Ammon's horn (tissue), 1 donor: ENCODE results near the gene NPAS2.

ENCODE experiments used
- DNase-seq: peaks from one replicate; pipeline ENCODE4 v3.0.0-alpha.2; 2016; ENCODE audit warnings: low spot score

Gene NPAS2, protein sequence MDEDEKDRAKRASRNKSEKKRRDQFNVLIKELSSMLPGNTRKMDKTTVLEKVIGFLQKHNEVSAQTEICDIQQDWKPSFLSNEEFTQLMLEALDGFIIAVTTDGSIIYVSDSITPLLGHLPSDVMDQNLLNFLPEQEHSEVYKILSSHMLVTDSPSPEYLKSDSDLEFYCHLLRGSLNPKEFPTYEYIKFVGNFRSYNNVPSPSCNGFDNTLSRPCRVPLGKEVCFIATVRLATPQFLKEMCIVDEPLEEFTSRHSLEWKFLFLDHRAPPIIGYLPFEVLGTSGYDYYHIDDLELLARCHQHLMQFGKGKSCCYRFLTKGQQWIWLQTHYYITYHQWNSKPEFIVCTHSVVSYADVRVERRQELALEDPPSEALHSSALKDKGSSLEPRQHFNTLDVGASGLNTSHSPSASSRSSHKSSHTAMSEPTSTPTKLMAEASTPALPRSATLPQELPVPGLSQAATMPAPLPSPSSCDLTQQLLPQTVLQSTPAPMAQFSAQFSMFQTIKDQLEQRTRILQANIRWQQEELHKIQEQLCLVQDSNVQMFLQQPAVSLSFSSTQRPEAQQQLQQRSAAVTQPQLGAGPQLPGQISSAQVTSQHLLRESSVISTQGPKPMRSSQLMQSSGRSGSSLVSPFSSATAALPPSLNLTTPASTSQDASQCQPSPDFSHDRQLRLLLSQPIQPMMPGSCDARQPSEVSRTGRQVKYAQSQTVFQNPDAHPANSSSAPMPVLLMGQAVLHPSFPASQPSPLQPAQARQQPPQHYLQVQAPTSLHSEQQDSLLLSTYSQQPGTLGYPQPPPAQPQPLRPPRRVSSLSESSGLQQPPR

DNA sequence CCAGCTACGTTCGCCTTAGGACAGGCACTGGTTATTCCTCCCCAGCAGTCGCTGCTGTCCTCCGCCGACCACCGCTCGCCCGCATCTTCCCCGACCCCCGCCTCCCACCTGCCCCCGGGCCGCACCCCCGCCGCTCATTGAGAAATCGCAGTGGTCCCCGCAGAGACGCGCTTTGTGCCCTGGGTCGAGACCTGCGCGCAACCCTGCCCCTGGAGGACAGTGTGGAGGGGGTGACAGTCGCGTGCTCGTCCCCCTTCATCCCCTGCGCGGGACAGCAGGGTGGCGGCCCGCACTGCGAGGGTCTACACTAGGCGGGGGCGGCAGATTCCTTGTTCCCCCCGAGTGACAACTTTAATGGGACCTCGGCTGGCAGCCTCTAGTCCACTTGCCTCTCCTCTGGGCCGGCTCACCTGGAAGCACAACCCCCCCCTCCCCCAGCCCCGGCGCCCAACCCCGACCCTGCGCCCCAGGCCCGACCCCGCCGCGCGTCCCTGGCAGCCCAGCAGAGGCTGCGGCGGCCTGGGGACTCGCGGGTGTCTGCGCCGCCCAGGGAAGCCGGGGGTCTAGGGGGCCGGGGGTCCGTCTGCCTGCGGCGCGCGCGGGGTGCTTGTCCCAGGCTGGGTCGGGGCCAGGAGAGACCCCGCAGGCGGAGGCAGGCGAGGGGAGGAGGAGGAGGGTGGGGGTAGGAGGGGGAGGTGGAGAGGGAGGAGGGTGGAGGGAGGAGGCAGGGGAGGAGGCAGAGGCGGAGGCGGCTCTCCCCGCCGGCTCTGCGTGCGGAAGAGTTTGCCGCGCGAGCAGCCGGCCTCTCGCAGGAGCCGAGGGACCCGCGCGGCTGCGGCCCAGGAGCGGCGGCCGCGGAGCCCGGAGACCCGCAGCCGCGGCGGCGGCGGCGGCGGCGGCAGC, at the start of gene NPAS2:
TSS of gene NPAS2 (plus strand) at position 770 of the 903 bp plus-strand sequence. CDS start 84,616 bp downstream, outside the sequence.
- peak; percentile 54 for DNase-seq

DNA sequence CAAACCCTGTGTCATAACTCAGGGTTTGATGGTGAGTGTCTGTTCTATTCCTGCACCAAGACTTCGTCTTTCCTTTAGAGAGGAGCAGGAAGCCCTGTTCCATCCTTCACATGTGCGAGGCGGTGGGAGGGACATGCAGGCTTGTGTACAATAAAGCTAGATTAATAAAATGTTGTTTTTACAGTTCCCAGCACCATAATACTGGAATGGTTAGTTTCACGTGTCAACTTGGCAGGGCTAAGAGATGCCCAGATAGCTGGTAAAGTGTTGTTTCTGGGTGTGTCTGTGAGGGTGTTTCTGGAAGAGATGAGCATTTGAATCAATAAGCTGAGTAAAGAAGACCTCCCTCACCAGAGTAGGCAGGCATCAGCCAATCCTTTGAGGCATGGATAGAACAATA, 48.8 kb upstream of the NPAS2 start:
- DNase-seq = no peak

- no peak for DNase-seq
Measured at GRCh38 chr2:100773538-100773937, 46.4 kb upstream of the NPAS2 start.

- DNase-seq = no peak
Measured at GRCh38 chr2:100776445-100776844, 43.5 kb upstream of the NPAS2 start.

- no peak for DNase-seq
Measured at GRCh38 chr2:100778637-100779450, 41.1 kb upstream of the NPAS2 start.

DNA sequence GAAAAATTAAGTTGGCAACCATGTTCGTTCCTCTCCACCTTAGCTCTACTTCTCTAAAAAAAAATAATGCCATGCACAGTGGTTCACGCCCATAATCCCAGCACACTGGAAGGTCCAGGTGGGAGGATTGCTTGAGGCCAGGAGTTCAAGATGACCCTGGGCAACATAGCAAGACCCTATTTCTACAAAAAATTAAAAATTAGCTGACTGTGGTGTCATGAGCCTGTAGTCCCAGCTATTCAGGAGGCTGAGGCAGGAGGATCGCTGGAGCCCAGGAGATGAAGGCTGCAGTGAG, 40.1 kb upstream of the NPAS2 start:
- DNase-seq = no peak

DNA sequence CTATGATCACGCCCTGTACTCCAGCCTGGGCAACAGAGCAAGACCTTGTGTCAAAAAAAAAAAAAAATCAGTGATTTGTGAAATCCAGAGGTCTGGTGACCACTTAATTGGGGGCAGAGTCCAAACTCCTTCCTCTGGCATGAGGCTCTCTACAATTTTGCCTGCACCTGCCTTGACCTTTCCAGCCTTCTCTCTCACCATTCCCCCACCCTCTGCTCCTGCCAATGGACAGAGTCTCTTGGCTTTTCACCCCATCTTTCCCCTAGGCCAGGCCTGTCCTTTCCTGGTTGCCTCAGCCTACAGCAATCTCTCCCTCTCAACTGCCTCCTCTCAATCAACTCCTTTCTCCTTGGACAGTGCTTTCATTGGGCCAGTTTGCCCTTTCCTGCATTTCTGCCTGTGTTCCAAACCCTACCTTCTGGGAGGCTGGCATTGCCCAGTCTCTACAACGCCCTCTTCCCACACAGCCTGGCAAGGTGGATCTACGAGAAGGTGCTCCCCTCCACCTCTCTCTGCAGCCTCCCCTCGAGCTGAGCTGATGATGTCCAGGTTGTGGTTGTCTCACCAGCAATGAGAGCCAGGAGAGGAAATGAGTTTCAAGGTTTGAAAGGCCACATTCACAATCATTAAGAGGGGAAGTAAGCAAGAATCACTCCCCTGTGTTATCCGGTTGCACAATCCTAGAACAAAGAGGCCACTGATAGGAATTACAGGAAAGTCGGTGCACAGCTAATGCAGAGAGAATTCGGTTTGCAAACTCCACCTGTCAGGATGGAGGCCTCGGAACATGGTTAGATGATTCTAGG, 39.5 kb upstream of the NPAS2 start:
- no peak for DNase-seq

DNA sequence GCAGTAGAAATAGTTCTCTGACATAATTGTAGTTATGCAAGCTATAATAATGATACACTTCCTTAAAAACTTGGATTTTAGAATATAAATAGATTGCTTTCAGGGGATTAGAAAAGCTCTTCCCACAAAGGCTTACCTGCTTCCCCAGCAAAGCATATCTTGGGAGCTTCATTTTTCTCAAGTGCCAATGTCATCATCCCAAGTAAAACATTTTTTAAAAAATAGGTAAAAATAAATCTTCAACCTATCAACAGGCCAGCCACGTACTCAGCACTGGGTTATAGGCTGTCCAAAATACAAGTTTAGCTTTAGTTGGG, 39.0 kb upstream of the NPAS2 start:
- no peak for DNase-seq

DNA sequence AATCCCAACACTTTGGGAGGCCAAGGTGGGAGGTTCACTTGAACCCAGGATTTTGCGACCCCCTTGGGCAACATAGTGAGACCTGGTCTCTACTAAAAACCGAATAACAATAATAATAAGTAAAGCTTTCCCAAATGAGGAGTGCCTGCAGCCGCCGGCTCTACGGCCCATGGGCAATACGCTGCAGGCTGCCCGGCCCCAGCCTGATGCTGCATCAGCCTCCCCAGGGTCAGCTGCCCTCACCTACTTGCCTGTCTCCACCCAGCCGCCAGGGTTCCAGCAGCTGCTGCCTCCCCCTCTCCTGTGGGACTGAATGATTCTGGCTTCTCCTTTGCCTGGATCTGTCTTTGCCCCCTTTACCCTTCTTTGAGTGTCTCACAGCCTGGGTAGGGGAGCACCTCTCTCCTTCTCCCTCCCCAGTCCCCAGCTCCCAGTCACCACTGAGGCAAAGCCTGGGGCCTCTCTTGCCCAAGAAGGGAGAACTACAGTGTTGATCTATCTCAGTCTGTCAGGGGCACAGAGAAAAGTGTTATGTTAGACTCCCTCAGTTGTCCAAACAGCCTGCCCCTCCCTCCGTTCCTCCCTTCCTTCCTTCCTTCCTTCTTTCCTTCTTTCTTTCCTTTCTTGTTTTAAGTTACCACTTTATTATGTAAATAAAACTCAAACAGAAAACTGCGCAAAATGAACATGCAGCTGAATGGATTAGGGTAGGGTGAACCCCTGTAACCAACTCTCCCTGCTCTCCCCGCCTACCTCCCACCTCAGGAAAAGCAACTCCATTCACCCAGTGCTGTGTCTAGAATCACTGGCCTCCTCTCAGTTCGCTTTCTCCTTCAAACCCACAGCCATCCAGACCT, 38.2 kb upstream of the NPAS2 start:
- DNase-seq = no peak

- DNase-seq = no peak
Measured at GRCh38 chr2:100782380-100782878, 37.5 kb upstream of the NPAS2 start.

- no peak for DNase-seq
Measured at GRCh38 chr2:100783987-100784386, 36.0 kb upstream of the NPAS2 start.

- DNase-seq = no peak
Measured at GRCh38 chr2:100784681-100785080, 35.3 kb upstream of the NPAS2 start.

DNA sequence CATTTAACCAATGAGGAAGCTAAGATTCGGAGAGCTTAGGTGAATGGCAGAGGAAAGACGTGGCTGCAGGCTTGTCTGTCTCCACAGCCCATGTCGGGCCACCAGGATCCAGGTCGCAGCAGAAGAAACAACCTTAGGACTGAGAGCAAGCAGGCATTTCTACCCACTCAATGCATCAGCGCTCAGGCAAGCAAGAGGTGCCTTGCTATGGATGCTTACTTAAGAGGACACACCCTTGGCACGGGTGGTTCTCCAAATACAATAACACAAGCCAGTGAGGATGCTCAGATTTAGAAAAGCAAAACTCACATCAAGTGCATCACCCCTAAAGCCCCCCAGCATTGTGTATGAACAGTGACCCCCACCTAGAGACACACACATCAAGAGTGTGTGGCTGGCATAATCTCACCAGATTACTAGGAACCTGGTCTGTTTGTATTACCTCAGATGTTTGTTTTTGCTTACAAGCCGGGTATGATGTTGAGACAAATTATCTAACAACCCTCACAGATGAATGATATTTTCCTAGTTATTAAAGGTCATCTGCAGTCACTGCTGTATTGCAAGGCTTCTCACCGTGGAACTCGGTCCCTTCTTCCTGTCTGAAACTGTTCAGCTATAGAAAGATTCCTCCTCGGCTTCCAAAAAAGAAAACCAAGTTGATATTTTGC, 34.2 kb upstream of the NPAS2 start:
- DNase-seq = no peak

- DNase-seq = no peak
Measured at GRCh38 chr2:100786297-100786658, 33.7 kb upstream of the NPAS2 start.

- DNase-seq = no peak
Measured at GRCh38 chr2:100786985-100787384, 33.0 kb upstream of the NPAS2 start.

GRCh38 chr2:100789361-100789760, 30.6 kb upstream of the NPAS2 start:
- DNase-seq = no peak

DNA sequence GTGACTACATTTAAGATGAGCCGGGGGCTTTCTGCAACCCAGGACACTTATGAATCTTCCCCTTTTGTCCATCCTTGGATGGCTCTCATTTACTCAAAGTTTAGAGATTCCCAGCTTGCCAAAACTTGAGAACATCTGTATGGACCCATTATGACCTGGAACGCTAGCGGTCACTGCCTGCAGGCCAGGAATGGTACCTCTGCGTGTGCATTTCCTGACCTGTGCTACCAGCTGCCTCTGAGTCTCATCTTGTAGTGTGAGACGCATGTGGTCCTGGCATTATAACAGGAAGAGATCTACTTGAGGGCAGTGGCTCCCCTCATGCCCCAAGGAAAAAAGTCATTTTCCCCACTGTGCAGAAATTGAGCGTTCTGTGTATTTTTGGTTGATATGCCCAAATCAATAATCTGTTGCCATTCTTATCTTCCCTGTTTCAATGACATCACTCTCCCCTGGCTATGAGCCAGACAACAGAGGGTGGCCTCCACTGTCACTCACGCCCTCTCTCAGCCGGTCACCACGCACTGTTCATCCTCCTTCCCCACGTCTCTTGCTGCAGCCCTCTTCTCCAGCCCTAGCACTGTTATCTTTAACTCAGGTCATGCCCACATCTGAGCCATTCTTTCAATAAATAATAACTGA, 28.5 kb upstream of the NPAS2 start:
- DNase-seq = no peak

- DNase-seq = no peak
Measured at GRCh38 chr2:100791936-100792308, 28.0 kb upstream of the NPAS2 start.

DNA sequence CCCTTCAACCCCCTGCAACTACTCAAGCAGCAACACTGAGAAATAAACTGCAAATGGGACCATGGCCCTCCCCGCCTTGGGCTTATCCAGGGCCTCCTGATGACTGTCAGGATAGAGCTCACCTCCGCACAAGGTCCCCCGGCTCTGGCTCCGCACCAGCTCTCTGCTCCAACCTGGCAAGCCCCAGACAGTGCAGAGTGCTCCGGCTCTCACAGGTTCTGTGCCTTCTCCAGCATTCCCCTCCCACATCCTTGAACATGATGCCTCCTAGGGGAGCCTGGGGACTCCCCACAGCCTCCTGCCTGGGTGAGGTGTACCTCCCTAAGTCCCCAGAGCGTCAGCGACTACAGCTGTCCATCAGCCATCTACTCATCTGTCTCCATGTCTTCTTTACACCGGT, 26.7 kb upstream of the NPAS2 start:
- no peak for DNase-seq
